Measurements from ENCODE around the gene MPC2.

DNA sequence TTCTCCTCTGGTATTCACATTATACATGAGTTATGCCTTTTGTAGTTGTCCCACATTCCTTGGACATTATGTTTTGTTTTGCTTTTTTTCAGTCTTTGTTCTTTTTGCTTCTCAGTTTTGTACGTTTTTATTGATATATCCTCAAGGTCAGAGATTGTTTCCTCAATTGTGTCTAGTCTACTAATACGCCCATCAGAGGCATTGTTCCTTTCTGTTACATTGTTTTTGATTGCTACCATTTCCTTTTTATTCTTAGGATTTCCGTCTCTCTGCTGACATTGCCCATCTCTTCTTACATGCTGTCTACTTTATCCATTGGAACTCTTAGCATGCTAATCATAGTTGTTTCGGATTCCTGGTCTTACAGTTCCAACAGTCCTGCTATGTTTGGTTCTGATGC lies 27.8 kb upstream of the MPC2 start:
- TF ChIP-seq EZH2 (IDR thresholded peaks at IDR 0.05; ENCODE audit: insufficient read depth, poor library complexity, severe bottlenecking): no peak
- TF ChIP-seq EZH2phosphoT487 (IDR thresholded peaks at IDR 0.05; ENCODE audit: insufficient read depth, low read depth): no peak

Measured in GM23248 (cell line).